HG03095 (cell line): ENCODE data around the gene CELF2.

Experiments
- ATAC-seq: cut with Tn5 transposase; IDR thresholded peaks from one replicate; pipeline ENCODE4 v1.9.1; 2021; ENCODE audit warnings: moderate library complexity; ENCODE audit not compliant: unreplicated experiment

CELF2 gene

DNA sequence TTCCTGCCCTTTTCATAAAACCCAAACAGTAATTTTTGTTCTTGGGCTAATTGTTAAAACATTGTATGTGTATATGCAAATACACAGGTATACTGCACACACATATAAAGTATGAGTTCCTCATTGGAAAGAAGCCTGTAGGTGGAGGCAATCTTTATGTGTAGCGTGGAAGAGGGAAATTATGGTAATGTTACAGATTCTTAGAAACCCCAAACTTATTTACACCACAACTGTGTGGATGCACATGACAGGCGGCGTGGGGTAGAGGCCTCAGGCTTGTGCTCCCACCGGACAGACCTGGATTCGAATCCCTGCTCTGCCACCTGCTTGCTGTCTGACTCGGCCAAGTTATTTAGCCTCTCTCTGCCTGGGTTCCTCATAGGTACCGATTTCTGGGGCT lies 223.0 kb downstream of the CELF2 start:
- ATAC-seq = no peak

DNA sequence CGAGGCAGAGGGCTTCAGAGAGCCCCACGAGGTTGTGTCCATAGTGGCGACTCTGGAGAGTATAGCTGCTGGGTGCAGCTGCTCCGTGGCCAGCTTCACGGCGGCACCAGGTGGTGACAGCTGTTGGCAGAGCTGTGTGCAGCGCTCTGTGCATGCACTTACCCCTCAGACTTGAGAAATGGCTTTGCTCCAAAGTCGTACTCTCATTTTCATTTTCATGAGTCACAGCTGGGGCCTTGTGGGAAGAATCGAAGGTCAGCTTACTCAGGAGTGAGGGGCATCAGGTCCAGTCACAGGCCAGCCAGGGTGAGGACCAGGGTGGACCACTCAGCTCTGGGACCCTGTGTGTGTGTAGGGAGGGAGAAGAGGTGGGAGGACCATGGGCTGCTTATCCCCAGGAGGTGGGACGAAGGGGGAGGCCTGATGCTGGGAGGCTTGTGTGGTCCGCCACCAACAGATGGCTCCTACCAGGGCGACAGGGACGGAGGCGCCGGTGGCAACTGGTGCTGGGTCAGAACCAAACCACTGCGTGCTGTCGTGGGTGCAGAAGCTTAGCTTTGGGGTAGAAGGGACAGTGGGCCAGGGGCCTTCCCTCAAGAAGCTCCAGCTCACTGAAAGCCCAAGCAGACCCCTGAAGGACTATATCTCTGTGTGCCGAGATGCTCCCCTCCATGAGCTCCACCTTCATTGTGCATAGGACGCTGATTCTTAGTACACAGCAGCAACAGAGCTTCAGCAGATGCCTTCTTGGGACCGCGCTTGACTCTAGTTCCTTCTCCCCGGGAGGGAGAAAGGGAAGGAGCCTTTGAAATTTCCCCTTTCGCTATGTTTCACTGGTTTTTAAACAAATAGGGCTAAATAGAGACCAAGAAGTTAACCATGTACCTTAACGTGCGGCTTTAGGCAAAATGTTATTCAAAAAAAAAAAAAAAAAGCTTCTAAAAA lies 225.0 kb downstream of the CELF2 start:
- peak; percentile 43 for ATAC-seq

DNA sequence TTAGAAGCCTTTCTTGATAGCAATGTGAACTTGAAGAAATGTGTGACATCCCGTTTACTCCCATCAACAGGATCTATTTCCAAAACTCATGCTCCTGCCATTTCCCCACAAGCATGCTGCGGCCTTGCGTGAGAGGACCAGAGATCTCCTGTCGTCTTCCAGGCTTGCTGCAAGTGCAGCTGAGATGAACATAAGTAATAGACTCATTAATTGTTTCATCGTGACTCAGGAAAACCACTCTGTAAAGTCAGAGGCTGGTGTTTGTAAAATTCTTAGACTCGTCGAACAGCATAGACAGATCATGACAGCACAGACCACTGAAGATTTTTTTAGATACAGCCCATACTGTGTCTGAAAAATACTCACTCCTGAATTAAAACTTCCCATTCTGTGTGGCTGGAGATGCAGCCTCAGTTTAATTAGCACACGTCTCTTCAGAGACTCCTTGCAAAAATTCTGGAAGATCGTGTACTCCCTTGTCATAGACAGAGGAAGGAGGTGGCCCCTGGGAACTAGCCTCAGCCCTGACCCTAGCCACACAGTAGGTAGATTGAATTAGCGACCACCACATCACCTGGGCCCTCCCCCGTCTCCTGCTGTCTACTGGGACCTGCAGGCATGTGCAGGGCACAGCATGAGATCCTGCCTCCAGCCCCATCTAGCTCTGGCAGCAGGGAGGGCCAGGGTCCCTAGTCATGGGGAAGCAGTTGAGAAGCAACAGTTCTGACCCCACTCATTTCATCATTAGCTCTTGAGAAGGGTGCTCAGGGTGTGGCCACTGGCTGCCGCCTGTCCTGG lies 226.0 kb downstream of the CELF2 start:
- no peak for ATAC-seq

DNA sequence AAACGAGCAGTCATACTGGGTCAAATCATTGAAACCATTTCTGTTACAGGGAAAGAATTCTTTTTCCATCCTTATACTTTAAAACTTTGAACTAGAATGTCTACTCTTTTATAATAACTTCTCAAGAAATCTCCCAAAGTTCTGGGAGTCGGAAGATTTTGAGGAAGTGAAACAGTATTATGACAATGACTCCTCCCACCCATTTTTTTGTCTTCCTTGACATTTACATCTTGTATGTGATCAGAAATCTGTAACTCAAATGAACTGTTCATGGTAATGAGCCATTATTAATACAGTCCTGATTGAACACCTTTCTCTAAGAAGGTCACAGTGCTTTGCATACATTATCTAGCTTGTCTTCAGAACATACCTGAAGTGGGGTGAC lies 227.4 kb downstream of the CELF2 start:
- ATAC-seq = no peak

GRCh38 chr10:11245510-11245909 lies 227.8 kb downstream of the CELF2 start:
- peak; percentile 37 for ATAC-seq

GRCh38 chr10:11245981-11246590 lies 228.4 kb downstream of the CELF2 start:
- no peak for ATAC-seq

GRCh38 chr10:11246752-11247467 lies 229.2 kb downstream of the CELF2 start:
- ATAC-seq = peak; percentile 30

GRCh38 chr10:11249152-11249807 lies 231.6 kb downstream of the CELF2 start:
- no peak for ATAC-seq

DNA sequence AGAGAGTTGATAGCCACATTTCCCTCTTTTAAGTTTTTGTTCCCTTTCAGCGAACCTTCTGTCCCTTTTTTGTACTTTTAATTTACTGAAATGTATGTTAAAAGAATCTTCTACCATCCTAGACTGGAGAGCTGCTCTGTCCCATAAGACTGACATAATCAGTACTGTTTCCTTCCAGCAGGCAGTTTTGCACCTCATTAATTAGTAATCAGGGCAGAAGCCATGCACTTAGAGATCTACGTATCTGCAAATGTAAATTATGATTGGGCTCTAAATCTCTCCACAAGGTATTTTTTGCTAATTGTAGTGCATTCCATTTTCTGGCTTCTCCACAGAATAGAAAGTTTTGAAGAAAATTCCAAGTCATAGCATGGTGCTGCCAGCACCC lies 232.1 kb downstream of the CELF2 start:
- no peak for ATAC-seq

DNA sequence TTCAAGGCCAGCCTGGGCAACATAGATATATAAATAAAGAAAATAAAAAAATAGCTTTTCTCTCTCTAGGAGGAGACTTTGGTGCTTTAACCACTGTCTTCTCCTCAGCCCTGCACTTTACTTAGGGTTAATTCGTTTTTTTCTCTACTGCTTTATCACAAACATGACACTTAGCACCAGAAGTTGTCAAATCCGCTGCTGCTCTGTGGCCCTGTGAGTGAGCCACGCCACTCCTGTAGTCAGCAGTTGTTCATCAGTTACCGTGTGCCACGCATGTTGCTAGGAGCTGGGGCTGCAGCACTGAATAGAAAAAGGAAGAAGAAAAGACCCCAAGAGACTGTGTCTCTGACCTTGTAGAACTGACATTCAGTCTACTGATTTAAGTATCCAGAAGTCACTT lies 232.6 kb downstream of the CELF2 start:
- ATAC-seq = no peak

GRCh38 chr10:11252887-11253286 lies 235.2 kb downstream of the CELF2 start:
- no peak for ATAC-seq

GRCh38 chr10:11253385-11254002 lies 235.8 kb downstream of the CELF2 start:
- no peak for ATAC-seq

DNA sequence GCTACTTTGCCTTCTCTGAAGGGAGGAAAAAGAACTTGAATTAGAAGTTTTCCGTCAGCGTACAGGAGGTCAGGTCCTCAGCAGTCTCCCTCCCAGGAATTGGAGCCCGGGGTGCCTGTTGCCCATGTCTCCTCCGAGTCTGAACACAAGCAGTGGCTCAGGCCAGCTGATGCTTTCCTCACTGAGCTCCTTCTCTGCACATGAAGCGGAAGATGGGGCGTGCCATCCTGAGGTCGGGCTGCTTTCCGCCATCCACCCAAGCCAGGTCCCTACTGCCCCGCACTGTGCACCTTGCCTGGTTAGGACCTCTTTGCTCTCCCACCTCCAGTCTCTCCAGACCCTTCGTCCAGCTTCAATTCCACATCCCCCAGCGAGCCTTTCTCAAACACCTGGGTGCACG lies 237.5 kb downstream of the CELF2 start:
- no peak for ATAC-seq

DNA sequence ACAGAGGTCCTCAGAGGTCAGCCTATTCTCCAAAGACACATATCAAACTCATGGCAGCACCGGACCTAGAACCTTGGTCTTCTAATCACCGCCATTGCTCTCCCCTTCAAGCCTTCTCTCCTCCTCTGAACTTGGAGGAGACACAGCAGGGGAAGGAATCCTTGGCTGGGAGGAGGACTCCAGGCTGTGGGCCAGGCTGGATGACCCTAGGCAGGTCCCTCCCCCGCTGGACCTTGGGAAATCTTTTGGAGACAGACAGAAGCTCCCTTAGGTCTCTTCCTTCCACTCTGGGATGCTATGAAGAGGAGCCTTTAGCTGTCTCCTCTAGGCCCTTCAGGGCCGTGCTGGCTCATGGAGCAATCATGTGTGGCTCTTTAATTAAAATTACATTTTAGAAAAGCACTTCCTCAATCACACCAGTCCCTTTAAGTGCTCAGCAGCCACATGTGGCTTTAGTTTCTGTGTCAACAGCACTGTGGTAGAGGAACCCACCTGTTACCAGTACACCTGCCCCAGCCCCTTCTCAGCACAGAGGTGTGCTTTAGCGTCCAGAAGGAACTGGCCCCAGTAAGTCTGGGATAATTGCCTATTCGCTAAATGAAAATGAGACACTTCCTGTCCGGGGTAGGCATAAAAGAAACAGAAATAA lies 238.2 kb downstream of the CELF2 start:
- peak; percentile 44 for ATAC-seq

DNA sequence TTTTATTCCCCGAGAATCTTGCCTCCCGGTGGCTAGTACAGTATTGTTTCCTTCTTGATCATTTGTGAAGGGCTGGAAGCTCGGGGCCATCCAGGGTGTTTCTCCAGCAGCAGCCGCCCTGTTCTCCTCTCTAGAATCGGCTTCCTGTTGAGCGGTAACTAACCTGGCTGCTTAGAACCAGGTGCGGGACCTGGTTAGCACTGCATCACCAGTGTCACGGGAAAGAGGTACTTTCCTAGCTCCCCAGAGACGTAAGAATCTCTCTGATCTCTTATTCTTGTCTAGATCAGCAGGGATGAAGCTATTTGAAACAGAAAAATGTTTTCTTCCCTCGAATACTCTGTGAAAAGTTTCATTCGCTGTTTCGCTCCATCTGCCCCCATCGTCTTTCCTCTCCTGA lies 239.2 kb downstream of the CELF2 start:
- no peak for ATAC-seq

DNA sequence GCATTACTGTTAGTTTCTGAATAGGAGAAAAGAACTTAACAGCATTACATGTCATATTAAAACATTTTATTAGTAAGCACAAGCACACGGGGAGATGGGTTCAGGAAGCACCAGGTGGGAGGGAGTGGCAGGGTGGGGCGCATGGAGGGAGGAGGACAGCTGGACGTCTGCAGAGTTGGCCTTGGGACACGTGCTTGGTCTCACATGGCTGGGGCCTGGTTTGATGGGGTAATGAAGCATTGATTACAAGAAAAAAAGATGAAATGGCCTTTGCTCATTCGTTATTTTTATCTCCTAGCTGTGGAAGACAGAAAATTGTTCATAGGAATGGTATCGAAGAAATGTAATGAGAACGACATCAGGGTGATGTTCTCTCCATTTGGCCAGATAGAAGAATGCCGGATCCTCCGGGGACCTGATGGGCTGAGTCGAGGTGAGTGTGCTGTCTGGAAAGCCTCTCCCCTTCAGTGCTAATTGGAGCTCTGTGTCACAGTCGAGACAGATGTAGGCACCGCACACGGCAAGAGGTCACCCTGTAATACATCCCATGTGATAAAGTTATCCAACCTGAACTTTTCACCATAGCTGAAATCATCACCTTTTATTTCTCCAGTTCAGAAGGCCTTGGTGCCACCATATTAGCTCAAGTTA lies 239.9 kb downstream of the CELF2 start:
- no peak for ATAC-seq

- no peak for ATAC-seq
Observed at GRCh38 chr10:11260170-11260569, 242.5 kb downstream of the CELF2 start.

DNA sequence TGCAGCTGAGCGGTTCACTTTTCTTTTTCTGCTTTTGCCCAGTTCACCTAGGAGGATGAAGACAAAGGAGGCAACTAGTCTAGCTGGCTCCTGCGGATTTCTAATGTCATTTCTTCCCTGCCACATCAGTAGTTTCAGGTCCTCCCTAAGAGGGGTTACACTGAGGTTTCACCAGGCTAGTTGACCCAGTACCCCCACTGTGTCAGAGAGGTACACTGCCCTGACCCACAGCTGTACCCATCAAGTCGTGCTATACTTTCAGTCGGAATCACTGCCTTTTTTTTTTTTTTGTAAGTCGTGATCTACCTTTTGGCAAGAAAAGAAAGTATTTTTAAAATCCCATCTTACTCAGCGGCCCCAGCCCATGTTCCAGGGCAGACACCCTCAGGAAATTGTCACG lies 243.5 kb downstream of the CELF2 start:
- ATAC-seq = no peak
